Calu3 (cell line): ENCODE data around the gene TGFB1I1. TPM values are rescaled to one million over a fixed set of nuclear protein-coding genes. Genes with fewer than 3 reads are reported as not detected.
"Not testable (repeated sequence)": the region's sequence is repeated elsewhere in the genome, so short reads cannot be mapped to it uniquely, and the experiment has no call there.

Experiments used
- BruUV-seq: library from RNA; stranded (reverse); fragments of 400-500 nt; replicated peaks from 2 replicates; lab custom pipeline; 2021; lab: Mats Ljungman, UMichigan
- CTCF ChIA-PET: fragments of 300-600 bp; sonication (Branson Sonifier 250); formaldehyde crosslinking; loops from one replicate; lab custom pipeline; 2022; ENCODE audit warnings: antibody characterized with exemption; lab: Charles Lee
- DNase-seq: peaks from one replicate; pipeline ENCODE4 v3.0.0; 2022
- H3K27ac Mint-ChIP-seq: one replicate; pipeline ENCODE4 v1.8.0; 2022; ENCODE audit warnings: mixed read lengths; ENCODE audit not compliant: unreplicated experiment
- H3K27me3 Mint-ChIP-seq: one replicate; pipeline ENCODE4 v1.8.0; 2022; ENCODE audit warnings: mixed read lengths; ENCODE audit not compliant: unreplicated experiment
- H3K36me3 Mint-ChIP-seq: one replicate; pipeline ENCODE4 v1.8.0; 2022; ENCODE audit warnings: mild to moderate bottlenecking, moderate library complexity, mixed read lengths; ENCODE audit not compliant: insufficient read depth, unreplicated experiment
- H3K4me1 Mint-ChIP-seq: one replicate; pipeline ENCODE4 v1.8.0; 2022; ENCODE audit warnings: mild to moderate bottlenecking, low read depth, mixed read lengths; ENCODE audit not compliant: unreplicated experiment
- H3K4me3 Mint-ChIP-seq: one replicate; pipeline ENCODE4 v1.8.0; 2022; ENCODE audit warnings: mild to moderate bottlenecking, low read depth, moderate library complexity, mixed read lengths; ENCODE audit not compliant: unreplicated experiment
- H3K9me3 Mint-ChIP-seq: one replicate; pipeline ENCODE4 v1.8.0; 2022; ENCODE audit warnings: low read depth, mixed read lengths; ENCODE audit not compliant: unreplicated experiment
- CTCF ChIP-seq: fragments of 200-600 bp; IDR thresholded peaks from one replicate; pipeline ENCODE4 v1.8.0; 2022; ENCODE audit warnings: antibody characterized with exemption; ENCODE audit not compliant: unreplicated experiment
- intact Hi-C: fragments of 100-400 bp; cut with micrococcal nuclease; formaldehyde crosslinking; loops from one replicate; pipeline ENCODE4 v1.10.0; 2022; ENCODE audit not compliant: unreplicated experiment
- total RNA-seq: library from RNA; stranded (reverse); gene quantifications from 2 replicates; pipeline ENCODE4 v1.2.3, GENCODE V29; 2022

The TGFB1I1 gene
- total RNA-seq, 1 experiment from 2014 or later: 18.7 TPM

- H3K36me3 Mint-ChIP-seq: peaks cover 15% of the 10 kb centered on the region
- intact Hi-C loops: no loop called here
Measured at GRCh38 chr16:31501226-31501965, 29.4 kb downstream of the TGFB1I1 start.

GRCh38 chr16:31501966-31502348, 30.0 kb downstream of the TGFB1I1 start:
- no peak for DNase-seq
- Mint-ChIP-seq H3K27me3 (no peaks in the 10 kb centered on the region), H3K4me1 (no peaks in the 10 kb centered on the region), H3K27ac (no peak overlapping the region), H3K36me3 (peaks cover 15% of the 10 kb centered on the region), H3K9me3 (no peaks in the 10 kb centered on the region), H3K4me3 (no peak overlapping the region)
- BruUV-seq: no TSS peak
- TF ChIP-seq CTCF: no peak
- intact Hi-C loops: no loop called here
- CTCF ChIA-PET: no interaction called here

More at GRCh38 chr16:31501226-31501965, 29.4 kb downstream of the TGFB1I1 start:
- no peaks in the 10 kb centered on the region for H3K9me3 Mint-ChIP-seq
- DNase-seq: no peak
- H3K27ac Mint-ChIP-seq: no peak overlapping the region
- TF ChIP-seq CTCF: no peak
- H3K27me3 Mint-ChIP-seq: no peaks in the 10 kb centered on the region
- CTCF ChIA-PET: no interaction called here
- no TSS peak for BruUV-seq
- H3K4me1 Mint-ChIP-seq: no peaks in the 10 kb centered on the region
- no peak overlapping the region for H3K4me3 Mint-ChIP-seq

GRCh38 chr16:31502981-31503380, 31.0 kb downstream of the TGFB1I1 start:
- no peak overlapping the region for H3K27ac Mint-ChIP-seq
- DNase-seq: no peak
- no peaks in the 10 kb centered on the region for H3K27me3 Mint-ChIP-seq
- no TSS peak for BruUV-seq
- CTCF ChIA-PET: no interaction called here
- intact Hi-C loops: no loop called here
- H3K9me3 Mint-ChIP-seq: no peaks in the 10 kb centered on the region
- no peak overlapping the region for H3K4me3 Mint-ChIP-seq
- no peaks in the 10 kb centered on the region for H3K4me1 Mint-ChIP-seq
- no peak for TF ChIP-seq CTCF
- H3K36me3 Mint-ChIP-seq: peaks cover 26% of the 10 kb centered on the region

GRCh38 chr16:31503555-31503954, 31.6 kb downstream of the TGFB1I1 start:
- H3K27ac Mint-ChIP-seq, BruUV-seq, H3K4me1 Mint-ChIP-seq, DNase-seq, H3K4me3 Mint-ChIP-seq, H3K9me3 Mint-ChIP-seq, intact Hi-C loops, H3K27me3 Mint-ChIP-seq, CTCF ChIA-PET: not testable (repeated sequence)
- H3K36me3 Mint-ChIP-seq: peaks cover 30% of the 10 kb centered on the region

- CTCF ChIA-PET: no interaction called here
- Mint-ChIP-seq H3K36me3 (peaks cover 33% of the 10 kb centered on the region), H3K27ac (no peak overlapping the region), H3K4me1 (no peaks in the 10 kb centered on the region), H3K4me3 (no peak overlapping the region), H3K27me3 (no peaks in the 10 kb centered on the region), H3K9me3 (no peaks in the 10 kb centered on the region)
- no peak for DNase-seq
- intact Hi-C loops: no loop called here
- TF ChIP-seq CTCF: no peak
- BruUV-seq: no TSS peak
Measured at GRCh38 chr16:31504159-31504558, 32.2 kb downstream of the TGFB1I1 start.
